HG03432 (cell line): ENCODE measurements around the gene PMVK.
"Not testable (repeated sequence)": the region's sequence is repeated elsewhere in the genome, so short reads cannot be mapped to it uniquely, and the experiment has no call there.

ENCODE experiments used
- ATAC-seq: cut with Tn5 transposase; IDR thresholded peaks from one replicate; pipeline ENCODE4 v1.9.1; 2021; ENCODE audit warnings: mild to moderate bottlenecking, moderate library complexity; ENCODE audit not compliant: unreplicated experiment

Gene PMVK

GRCh38 chr1:154925335-154926170 is 11.0 kb downstream of the PMVK start:
- no peak for ATAC-seq

- ATAC-seq = no peak
Measured at GRCh38 chr1:154923695-154924094, 12.8 kb downstream of the PMVK start.

- no peak for ATAC-seq
Measured at GRCh38 chr1:154913273-154913672, 23.2 kb downstream of the PMVK start.

GRCh38 chr1:154912755-154913154 is 23.8 kb downstream of the PMVK start:
- no peak for ATAC-seq

DNA sequence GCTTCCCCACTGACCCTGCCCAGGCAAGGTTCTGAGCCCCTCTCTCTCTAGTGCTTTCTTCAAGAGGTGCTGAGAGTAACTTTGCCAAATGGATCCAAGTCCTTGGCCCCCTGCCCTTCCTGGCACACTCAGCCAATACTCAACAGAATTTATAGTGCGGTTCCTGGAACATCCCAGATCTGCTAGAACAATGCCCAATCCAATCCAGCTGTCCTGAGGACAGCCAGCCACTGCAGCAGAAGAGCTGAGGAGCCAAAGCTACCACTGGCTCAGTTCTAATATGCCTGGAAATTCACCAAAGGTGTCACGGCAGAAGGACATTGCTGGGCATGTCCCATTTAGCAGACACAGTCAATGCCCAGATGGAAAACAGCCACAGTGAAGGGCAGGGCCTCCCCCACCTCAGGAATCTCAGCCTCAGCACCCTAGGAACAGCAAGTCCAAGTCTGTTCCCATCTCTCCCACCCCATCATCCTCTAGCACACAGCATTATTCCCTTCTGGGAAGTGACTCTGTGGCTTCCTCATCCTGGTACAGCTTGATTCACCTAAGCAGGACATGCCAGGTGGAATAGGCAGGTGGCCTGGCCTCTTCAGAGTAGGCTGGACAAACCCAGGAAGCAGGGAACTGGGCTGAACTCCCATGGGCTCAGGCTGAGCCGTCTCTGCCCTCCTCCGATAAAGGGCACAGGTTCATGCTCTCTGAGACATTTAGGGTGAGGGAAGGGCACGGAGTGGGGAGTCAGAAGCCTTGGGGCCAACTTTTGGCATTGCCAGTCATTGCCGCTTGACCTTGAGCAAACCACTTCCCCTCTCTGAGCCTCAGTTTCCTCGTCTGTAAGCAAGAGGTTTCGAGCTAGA is 24.6 kb downstream of the PMVK start:
- ATAC-seq = no peak

DNA sequence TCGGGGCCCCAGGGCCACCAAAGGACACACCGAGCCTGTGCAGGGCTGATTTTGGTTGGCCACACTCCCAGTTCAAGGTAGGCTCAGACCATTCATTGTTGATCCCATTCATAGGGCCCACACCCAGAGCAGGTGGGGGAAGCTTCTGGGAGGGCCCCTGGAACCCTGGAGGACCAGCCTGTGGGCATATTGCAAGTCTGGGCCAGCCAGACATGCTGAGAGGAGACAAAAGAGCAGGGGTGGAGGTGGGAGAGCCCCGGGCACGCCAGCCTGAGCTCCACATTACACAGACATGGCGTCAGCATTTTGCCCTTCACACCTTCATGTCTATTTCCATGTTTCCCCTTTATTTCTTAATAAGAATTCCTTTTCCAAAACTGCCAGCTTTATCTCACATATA is 25.7 kb downstream of the PMVK start:
- no peak for ATAC-seq

DNA sequence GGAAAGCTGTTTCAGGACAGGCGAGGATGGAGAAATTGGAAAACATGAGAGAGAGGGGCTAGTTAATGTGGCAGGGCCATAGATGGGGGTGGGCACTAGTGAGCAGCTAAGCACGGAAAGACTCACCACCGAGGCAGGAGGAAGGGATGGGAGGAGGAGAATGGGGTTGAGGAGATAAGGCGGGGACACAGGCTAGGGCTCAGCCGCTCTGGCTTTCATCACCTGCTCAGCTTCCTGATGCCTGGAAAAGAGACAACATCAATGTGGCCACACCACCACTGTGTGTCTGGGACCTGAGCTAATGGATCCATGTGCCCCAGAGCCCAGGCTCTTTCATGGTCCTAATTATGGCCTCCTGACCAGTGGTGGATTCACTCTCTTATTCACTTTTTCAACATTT is 27.6 kb downstream of the PMVK start:
- no peak for ATAC-seq

DNA sequence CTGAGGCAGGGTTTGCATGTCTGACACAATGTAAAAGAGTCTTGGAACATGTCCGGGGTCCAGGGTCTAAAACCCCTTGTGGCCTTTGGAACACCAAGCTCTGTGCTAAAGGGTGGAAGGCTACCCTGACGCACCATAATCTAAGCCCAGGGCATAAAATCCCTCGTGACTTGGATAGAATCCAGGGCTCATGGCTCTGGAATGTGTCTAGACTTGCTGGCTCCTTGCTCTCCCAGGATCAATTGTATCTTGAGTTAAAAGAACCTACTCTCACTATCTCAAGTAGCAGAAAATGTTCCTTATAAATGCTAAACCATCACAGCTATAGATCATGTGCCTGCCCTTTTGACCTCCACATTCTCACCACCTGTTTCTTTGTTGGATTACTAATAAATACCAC is 28.4 kb downstream of the PMVK start:
- not testable (repeated sequence) for ATAC-seq

- no peak for ATAC-seq
Measured at GRCh38 chr1:154906621-154907081, 29.9 kb downstream of the PMVK start.

DNA sequence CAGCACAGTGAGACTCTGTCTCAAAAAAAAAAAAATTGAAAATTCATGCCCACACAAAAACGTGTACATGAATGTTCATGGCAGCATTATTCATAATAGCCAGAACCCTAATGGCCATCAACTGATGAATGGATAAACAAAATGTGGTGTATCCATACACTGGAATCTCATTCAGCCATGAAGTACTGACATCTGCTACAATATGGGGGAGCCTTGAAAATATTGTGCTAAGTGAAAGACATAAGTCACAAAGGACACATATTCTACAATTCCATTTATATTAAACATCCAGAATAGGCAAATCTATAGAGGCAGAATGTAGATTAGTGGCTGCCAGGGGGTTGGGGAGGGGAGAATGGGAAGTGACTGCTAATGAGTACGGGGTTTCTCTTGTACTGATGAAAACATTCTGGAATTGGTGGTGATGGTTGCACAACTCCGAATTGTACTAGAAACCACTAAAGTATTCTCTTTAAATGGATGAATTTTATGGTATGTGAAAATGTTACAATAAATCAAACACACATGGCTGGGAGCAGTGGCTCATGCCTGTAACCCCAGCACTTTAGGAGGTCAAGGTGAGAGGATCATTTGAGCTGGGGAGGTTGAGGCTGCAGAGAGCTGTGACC is 33.5 kb downstream of the PMVK start:
- ATAC-seq = no peak

DNA sequence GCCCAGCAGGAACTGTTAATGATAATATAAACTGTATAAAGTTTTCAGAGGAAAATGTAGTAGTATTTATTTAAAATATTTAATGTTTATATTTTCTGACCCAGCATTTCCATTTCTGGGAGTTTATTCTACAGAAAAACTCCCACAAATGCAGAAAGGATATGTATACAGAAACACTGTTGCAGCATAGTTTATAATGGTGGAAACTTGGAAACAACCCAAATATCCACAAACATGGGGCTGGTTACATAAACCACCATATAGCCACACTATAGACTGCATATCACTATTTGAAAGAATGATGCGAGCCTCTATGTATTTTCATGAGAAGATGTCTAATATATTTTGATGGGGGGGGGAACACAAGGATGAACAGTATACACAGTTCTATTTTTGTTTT is 34.9 kb downstream of the PMVK start:
- ATAC-seq = no peak

- ATAC-seq = no peak
Measured at GRCh38 chr1:154899041-154899440, 37.5 kb downstream of the PMVK start.

GRCh38 chr1:154896771-154897286 is 39.7 kb downstream of the PMVK start:
- no peak for ATAC-seq

- no peak for ATAC-seq
Measured at GRCh38 chr1:154895798-154896197, 40.7 kb downstream of the PMVK start.

DNA sequence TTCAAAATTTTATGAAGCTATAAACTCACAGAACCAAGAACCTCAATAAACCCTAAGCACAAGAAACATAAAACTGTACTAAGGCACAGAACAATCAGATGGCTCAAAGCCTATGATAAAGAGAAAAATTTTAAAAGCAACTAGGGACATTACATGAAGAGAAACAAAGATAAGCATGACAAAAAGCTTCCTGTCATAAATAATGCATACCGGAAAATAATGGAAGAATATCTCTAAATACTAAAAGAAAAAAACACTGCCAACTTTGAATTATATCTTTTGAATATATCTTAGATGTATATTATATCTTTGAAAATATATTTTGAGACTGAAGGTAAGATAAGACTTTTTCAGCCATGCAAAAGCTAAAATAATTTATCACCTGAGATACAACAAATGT is 45.1 kb downstream of the PMVK start:
- ATAC-seq = no peak

DNA sequence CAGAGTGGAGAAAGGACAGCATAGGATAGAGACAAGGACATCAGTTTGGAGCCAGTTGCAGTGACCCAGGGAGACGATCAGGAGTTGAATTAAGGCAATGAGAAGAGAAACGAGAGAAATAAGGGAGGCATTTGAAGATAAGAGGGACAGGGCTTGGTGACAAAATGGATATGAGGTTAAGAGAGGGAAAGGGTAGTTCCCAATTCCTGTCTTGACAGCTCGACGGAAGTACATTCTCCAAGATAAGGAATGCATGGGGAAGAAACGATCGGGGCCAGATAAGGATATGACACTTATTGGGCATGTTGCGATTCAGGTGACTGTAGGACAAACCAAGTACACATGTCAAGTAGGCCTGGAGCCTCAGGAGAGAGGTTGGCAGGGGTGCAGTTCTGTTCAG is 47.8 kb downstream of the PMVK start:
- ATAC-seq = no peak

DNA sequence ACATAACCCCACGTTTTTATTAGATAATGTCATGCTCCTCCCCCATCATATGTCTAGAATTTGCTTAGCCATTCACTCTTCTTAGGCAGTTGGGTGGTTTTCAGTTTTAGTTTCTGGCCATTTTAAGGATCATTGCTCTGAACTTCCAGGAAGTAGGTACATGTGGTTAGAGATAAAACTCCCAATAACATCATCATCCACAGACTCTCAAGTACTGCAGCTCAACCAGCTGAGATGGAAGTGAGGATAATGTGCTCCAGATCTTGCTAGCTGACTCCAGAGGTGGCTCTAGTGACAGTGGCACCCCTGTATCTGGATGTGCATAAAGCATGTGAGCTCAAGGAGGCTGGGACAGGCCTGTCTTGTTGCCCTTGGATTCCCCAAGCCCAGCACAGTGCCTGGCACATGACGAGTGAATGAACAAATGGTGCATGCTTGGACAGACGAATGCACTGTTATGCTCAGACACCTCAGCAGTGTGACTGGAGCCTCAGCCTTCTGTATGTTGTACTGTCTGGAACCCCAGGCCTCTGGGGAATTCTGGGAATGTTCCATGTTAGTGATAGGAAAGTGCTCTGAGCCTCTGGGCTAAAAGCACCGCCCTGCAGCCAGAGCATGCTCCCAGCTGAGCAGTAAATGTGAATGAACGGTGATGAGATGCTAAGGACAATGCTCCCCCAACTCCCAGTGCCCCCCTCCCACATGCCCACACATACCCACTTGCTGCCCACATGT is 50.1 kb downstream of the PMVK start:
- no peak for ATAC-seq

DNA sequence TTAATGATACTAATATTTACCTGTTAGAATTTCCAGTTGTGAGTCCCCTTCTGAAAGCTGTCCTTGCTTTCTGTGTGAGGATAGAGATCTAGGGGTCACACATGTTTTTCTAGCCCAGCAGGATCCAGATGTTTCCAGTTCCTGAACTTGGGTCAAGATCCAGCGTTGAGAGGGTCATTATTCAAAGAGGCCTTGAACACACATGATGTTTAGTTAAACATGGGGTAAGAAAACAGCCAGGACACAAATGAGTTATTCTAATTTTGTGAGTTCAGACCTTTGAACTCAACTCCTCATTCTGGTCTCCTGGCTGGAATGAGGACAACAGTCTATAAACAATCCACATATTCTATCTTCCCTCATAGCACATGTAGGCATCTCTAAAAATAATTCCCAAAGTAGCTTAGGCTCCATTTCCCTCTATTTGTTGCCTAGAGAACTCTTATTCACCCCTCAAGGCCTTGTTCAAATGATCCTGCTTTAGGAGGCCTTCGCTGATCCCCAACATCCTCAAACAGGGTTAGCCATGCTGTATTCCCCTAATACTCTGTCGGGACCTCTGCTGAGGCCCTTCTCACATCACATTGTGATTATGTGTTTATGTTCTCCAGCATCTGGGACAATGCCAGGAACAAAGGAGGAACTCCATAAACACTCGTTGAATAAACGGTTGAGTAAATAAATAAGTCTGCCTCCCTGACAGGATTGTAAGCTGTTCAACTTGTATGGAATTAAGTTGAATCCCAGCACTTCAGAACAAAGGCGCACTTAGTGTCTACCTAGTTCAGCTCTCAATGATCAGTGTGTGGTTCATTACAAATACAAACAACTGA is 51.4 kb downstream of the PMVK start:
- no peak for ATAC-seq

DNA sequence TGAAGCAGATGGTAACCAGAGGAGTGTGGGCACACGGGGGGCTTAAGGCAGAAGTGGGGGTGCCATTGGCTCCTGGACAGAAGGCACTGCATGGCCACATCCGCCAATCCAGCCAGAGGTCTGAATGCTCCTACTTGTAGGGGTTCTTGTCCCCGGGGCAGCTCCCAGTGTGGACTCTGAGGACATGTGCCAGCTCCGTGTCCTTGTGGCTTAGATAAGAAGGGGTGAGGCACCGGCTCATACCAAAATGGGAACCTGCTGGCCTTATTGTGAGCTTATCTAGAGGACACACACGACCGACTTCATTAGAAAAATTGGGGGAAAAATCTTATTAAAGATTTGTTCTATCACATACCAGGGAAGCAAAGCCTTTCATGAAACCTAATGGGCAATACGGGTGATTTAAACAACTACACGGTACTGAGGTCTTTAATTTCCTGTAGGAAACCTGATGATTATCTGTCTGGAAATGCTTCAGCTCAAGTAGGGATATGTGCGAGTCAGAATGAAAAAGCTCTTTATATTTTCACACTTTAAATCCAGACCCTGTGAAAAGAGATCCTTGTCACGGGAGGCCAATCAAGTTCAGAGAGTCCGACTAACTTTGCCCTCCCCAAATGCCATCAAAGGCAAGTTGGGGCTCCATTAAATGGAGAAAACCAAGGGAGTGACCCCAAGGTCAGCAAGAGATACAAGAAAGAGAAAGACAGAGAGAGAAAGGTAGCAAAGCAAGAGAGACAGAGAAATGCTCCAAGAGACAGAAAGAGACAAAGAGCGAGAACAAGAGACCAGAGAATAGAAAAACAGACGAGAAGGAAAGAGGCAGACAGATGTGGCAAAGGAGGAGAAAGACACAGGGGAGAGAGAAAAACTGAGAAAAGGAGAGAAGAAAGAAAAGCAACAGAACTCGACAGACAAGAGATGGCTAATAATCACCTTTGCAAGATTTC is 52.3 kb downstream of the PMVK start:
- no peak for ATAC-seq
